ENCODE results near the gene CLMN.
"Not testable (repeated sequence)": the region's sequence is repeated elsewhere in the genome, so short reads cannot be mapped to it uniquely, and the experiment has no call there.

CLMN gene

DNA sequence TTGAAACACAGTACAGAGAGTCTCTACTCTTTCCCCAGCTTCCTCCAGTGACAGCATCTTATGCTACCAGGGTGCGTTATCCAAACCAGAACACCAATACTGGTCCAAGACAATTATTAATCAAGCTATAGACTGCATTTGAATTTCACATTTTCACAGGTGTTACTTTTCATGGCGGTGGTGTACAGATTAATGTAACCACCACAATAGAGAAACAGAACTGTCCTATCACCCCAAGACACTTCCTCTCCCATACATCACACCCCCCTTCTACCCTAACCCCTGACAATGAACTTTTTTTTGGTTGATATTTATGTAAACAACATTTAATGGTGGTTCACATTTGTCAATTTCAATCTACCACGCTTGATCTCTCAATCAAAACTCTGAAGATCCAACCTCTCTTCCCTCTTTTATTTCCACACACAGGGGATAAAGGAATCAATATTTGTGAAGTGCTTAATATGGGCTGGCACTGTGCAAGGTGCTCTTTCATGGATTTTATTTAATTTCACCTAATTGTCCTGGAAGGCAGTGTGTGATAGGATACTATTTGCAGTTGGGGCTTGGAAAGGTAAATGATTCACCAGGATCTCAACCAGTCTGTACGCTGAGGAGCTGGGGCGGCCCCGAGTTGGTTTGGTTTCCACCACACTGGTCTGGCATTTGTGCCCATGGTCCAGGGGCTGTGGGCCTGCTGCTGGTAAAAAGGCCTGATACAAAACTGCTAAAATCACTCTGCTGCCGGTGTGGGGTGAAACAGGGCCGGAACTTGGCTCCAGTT is 107.8 kb downstream of the CLMN start:
- DNase-seq: no peak

DNA sequence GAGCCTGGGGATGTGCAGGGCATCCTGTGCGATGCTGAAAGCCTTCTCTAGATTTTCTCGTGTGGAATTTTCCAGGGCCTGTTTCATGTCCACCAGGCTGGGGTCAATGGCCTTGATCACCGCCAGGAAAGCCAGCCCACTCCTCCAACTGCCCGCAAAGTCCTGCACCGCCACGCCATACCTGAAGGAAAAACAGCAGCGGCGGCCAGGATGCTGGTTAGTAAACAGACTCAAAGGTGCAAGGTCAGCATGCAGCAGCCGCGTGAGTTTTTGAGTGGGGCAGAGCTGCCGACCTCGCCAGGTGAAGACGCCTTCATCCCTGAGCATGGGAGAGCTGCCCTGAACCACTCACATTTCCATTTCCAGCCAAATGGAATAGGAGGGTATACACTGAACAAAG is 109.0 kb downstream of the CLMN start:
- DNase-seq: no peak

DNA sequence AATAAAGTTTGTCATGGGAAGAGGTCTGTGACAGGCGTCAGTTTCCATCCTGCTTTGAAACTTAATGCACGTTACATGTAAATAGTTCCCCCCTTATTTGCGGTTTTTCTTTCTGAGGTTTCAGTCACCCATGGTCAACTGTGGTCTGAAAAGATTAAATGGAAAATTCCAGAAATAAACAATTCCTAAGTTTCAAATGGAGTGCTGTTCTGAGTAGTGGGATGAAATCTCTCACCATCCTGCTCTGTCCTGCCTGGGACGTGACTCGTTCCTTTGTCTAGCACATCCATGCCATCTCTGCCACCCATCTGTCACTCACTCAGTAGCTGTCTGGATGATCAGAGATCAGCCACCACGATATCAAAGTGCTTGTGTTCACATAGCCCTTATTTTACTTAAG is 111.1 kb downstream of the CLMN start:
- no peak for DNase-seq

GRCh38 chr14:95207475-95208233 is 112.1 kb downstream of the CLMN start:
- no peak for DNase-seq

DNA sequence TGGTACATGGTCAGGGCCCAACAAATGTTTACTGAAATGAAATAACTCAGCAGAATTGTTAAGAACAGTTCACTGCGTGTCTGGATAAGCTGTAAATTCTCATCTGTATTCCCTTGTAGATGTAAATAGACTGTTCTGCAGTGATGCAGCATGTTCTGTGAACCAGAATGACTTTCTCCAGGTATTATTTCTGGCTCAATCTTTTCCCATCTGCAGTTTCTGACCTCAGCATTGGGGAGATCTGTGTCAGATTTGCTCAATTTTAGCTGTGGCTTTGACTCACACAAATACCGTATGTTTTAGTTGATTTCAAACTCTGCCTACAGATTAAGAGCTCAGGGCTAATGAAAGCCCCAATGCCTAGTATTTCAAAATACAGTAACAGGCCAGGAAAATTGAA is 113.2 kb downstream of the CLMN start:
- DNase-seq: no peak

DNA sequence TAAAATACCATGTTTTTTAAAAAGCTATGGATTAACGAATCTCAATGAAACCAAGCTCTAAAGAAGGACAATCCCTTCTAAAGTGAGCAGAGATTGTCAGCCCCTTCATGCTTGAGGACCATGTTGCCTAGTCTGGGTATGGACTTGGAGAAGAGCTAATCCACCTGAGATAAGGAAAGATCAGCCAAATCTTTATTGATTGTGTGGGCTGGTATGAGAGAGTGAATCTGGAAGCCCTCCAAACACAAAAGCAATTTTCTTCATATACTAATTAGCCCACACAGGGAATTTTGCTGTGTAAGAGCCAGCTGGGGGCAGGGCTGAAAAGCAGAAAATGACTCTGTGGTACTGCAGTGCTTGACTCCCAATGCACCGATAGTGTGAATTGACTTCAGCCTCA is 115.0 kb downstream of the CLMN start:
- no peak for DNase-seq

DNA sequence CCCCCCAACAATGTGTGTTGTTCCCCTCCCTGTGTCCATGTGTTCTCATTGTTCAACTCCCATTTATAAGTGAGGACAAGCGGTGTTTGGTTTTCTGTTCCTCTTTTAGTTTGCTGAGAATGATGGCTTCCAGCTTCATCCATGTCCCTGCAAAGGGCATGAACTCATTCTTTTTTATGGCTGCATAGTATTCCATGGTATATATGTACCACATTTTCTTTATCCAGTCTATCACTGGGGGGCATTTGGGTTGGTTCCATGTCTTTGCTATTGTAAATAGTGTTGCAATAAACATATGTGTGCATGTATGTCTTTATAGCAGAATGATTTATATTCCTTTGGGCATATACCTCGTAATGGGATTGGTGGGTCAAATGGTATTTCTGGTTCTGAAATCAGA is 118.0 kb downstream of the CLMN start:
- not testable (repeated sequence) for DNase-seq

DNA sequence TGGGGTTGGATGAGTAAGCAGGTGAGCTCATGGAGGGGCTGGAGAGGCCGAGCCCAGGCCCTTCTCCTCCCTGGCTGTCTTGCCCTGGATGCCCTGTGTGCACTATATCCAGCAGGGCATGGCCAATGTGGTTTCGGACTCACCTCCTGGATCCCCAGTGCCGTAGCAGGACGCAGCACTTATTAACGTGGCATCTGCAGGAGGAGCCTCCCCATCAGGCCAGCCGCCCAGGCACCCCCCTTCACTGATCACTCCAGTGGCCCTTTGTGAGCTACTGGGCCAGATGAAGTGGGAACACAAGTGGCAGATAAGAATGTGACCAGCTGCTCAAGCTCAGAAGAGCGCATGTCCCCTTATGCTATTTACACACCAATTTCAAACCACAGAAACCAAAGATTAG is 119.3 kb downstream of the CLMN start:
- DNase-seq: no peak

DNA sequence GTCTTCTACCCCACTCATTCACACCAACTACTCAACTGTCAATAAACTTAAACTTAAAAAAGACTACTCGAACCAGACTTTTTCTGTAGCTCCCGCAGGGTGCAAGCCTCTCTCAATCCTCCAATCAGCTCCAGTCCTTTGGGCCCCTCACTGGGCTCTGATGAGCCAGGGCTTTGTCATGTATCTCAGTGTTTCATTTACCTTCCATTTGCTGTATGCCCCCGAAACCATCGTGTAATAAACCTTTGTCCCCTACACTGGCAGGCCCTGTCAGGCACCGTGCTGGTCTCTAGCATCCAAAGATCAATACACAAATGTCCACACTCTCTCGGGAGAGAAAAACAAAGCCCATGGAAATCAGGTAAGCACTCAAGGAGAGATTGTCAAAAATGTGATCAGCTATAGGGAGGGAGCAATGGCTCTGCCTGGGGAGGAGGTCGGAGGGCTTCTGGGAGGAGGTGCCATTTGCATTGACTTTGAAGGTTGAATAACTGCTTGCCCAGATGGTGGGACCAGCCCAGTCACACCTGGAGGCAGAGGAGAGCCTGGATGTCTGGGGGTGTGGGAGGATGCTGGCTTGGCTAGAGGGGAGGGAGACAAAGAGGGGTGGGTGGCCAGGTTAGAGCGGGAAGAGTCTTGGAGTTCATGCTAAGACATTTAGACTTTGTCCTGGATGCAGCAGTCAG is 120.3 kb downstream of the CLMN start:
- DNase-seq: no peak

DNA sequence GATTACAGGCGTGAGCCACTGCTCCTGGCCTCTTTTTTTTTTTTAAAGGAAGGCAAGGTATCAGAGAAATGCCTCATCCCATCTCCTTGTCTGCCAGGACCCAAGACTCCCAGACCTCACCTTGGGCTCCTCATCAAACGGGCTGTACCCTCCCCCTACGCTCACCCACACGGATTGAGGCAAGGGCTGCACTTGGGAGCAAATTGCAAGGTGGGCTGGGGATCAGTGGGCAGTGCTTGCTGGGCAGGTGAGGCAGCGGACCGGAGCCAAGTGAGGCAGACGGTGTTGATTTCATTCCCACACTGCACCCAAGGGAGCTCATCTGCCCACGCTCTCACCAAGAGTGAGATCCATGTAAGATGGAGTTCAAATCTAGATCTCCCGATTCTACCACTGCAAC is 121.4 kb downstream of the CLMN start:
- no peak for DNase-seq

DNA sequence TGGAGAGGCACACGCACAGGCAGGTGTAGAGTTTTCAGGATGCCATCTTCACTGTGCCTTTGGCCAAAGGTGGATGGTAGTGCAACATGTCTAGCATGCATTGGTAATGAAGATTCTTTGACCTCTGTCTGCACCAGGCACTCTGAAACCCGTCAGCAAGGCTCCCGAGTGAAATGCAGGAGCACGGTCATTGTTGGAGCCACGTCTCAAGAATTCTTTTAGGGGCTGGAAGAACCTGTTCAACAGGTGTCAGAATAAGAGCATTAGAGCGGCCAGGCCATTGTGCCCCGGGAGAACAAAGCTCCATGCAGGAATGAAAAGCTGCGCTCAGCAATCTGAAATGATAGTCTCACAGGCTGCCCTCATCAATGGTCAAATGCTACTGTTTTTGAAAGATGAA is 122.2 kb downstream of the CLMN start:
- no peak for DNase-seq

GRCh38 chr14:95196826-95197545 is 122.7 kb downstream of the CLMN start:
- no peak for DNase-seq

GRCh38 chr14:95196268-95196667 is 123.4 kb downstream of the CLMN start:
- DNase-seq: no peak

GRCh38 chr14:95195031-95195430 is 124.7 kb downstream of the CLMN start:
- no peak for DNase-seq

DNA sequence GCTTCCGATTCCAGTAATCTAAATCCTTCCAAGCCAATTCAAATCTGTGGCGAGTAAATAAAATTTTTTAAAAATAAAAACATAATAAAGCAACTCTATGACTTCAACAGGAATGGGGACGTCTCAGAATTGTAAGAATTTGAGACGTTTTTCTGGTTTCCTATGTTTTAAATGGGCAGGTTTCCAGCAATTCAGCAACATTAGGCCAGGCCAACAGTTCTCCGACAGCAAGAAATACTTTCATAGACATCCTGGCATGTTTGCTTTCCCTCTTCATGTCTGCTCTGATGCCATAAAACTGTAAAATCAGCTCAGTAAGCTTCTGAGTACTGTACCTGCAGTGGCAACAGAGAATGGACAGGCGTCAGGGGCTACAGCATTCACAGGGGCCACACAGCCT is 126.6 kb downstream of the CLMN start:
- DNase-seq: no peak

DNA sequence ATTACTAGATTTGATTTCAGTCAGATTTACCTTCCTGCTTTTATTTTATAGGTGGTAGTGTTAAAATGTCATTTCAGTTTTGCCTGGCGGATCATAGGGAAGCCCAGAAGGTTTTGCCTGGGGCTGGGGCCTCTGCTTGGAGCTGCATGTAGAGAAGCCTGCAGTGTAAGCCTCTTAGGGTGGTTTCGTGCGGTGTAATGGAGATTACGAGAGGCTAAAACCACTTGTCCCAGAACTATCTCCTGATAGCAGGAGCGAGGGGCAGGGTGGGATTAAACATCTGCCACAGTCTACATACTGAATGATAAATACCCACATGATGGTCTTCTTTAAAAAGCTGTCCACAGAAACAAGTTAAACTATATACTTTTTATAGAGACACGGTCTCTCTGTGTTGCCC is 127.4 kb downstream of the CLMN start:
- no peak for DNase-seq

DNA sequence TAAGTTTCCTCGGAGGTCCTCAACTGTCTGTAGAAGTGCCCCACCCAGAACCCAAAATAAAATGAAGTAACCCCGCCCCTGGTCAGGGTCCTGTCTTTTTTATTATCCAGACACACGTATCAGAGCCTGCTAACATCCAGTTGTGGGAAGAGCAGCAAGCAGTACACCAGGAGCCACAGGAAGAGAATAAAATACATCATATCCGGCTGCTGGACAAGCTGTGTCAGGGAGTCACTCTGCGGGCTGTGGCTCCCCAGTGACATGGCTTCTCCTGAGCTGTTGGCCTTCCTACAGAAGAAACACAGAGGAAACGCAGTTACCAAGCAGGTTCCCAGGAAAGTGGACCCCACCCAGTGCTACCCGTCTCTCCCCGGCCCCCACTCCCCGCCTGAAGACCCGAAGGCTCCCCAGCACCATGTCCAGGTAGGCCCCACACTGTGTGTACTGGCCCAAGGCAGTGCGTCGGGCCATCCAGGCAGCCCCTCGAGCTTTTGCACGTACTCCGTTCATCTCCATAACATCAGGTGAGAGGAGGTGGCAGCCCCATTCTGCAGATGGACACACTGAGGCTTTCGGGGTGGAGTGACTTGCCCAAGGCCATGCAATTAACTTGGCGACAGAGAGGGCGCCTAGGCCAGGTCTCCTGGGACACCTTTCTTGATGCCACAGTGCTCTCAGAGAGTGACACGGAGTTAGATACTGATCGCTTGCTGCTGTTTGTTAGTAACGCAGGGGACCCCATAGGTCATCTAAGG is 128.1 kb downstream of the CLMN start:
- no peak for DNase-seq

DNA sequence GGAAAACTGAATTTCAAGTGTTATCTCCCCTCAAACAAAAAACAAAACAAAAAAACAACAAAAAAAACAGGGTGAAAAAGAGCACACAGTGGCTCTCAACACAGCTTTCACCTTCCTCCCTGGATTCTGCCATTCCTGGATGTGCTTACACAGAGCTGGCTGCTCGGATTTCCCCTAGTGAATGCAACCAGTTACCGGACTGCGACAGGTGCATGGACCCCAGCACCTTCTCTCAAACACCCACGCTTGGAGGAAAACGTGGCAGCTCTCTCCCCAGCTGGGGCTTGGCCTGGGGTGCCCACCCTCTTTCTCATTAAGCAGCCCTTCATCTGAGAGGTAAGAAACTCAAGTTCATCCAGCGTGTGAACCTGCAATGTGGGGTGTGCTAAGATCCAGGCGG is 128.9 kb downstream of the CLMN start:
- DNase-seq: no peak

GRCh38 chr14:95190346-95190840 is 129.3 kb downstream of the CLMN start:
- no peak for DNase-seq

DNA sequence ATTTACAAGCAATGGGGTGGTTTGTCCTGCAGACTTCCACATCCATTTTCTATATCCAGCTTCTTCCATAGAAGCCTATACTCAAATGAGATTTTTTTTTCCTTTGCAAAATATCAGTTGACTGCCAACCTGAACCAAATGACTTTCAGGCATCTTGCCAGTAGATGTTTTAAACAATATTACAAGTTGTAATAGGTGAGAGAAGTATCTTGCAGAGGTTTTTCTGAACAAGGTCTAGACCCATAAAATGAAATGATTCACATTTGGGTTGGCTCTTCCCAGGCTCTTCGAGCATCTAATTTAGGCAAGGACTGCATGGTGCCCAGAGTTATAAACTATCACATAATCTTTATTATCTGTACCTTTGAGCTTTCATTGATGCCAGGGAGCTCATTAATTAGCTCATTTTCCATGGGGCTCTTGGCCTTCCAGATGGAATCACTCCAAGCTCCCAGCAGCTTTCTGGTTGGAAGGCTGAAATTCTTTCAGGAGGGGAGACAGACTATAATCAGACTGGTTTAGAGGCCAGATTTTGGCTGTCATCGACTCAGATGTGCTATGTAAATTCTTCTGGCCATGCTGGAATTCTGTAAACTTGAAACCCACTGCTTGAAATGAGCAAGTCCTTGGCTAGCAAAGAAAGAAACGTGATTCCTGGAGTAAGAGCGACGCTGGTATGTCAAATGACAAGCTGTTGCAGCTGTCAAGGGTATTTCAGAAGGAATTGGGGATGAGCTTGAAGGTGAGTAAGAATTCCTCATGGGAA is 130.2 kb downstream of the CLMN start:
- DNase-seq: no peak

DNA sequence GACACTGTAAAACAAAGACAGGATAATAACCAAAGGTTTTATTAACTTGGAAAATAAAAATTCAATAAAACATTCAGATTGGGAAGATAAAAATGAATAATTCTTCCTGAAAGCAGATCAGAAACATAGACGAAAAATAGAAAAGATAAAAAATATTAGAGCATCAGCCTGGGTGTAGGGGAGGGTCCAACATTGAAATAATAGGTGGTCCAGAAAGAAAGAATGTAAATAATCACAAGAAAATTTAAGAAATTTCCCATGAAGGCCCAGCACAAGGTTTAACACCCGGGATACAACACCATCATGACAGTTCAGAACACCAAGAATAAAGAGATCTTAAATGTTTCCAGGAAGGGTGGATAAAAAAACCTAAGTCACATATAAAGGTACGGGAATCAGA is 131.3 kb downstream of the CLMN start:
- no peak for DNase-seq

Measured in NCI-H226 (cell line).